ENCODE results near the gene ZDHHC19. TPM values are rescaled to one million over a fixed set of nuclear protein-coding genes. Genes with fewer than 3 reads are reported as not detected.
"Not testable (repeated sequence)": the region's sequence is repeated elsewhere in the genome, so short reads cannot be mapped to it uniquely, and the experiment has no call there.

The ZDHHC19 gene
- polyA plus RNA-seq, 3 donors = 0.34 TPM; not detected in 2

DNA sequence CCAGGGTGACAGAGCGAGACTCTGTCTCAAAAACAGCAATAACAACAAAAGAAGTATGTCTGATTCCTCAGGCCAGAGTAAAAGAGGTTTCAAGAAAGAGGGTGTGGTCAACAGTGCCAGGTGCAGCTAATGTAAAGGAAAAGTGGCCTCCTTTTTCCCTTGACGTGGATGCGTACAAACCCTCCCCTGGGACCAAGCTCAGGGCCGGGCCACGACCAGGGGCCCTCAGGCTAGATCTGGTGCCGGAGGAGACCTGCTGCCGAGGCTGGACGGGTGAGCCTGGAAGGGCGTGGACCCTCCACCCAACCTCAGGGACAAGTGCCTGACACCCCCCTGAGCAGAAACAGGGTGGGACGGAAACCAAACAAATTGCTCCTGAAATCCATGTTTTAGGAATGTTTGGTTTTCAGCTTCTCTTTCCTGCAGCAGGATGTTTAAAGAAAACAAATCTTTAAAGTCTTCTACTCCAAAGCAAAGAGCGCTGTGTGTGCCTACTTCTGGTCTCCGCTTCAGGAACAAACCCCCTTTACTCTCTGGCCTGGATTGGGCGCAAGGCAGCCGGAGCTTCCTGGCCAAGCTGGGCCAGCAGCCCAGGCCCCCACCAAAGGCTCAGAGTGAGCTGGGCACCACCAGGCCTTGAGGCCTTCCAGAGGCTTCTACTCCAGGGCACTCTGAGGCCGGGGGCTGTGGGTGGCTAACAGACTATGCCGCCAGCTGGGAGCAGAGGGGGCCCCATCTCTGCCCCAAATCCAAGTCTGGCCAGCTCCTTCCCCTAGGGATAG, 21.4 kb downstream of the ZDHHC19 start:
- DNase-seq (ENCODE audit: extremely low read depth in 1 of 11, low read depth in 9 of 11, low spot score in 4 of 11) = no peak

DNA sequence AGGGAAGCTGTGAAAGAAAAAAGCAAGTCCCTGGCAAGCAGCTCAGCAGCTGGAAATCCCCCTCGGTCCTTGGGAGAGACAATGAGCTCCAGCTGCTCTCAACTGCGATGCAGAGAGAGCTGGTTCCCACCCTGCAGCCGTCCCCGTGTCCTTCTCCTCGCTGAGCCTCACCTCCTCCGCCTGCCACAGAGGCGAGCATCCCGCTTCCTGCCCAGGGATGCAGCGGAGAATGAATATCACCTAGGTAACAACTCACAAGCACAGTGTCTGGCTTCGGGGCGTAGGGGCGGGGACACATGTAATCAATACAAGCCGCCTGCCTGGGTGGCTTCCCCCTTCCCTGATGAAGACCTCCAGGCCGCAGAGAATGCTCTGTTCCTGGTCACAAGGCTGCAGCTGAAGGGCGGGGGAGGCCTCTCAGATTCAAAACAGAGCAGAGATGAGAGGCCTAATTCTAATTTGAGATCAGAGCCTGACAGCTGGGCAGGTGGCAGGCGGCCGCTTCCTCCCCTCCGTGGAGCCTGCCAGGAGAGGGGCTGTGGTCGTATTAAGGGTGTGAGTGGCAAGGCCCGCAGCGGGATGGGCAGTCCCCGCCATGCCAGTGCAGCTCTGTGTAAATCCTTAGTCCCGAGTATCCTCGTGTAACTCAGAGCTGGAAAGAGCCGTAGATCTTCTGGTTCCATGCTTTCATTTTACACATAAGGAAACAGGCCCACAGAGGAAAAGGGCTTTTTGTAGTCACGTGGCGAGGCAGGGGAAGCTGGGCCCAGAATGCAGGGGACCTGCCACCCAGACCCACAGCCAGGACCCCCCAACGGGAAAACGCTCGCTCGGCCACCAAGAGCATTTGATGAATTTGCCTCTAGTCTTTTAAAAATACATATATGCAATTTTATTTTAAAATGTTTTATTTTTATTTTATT, 24.3 kb downstream of the ZDHHC19 start:
- DNase-seq (ENCODE audit: extremely low read depth in 1 of 11, low read depth in 9 of 11, low spot score in 4 of 11) = peak in 2 of 11 donors; percentile 36

DNA sequence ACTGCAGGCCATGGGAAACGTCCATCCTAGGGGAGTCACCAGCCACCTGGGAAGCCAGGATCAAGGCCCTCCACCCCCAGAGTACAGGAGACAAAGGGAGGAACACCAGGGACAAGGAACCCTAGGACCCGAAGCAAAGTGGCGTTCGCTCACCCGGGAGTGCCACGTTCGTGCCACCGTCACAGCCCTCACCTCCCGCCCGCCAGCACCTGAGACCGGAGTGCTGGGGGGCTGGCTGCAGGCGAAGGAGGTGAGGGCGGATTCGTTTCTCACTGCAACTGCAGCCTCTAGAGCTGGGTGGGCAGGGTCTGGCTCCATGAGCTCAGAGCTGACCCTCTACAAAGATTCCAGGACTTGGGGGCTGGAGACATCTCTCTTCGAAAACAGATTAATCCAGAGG, 26.3 kb downstream of the ZDHHC19 start:
- DNase-seq (ENCODE audit: extremely low read depth in 1 of 11, low read depth in 9 of 11, low spot score in 4 of 11) = no peak

DNA sequence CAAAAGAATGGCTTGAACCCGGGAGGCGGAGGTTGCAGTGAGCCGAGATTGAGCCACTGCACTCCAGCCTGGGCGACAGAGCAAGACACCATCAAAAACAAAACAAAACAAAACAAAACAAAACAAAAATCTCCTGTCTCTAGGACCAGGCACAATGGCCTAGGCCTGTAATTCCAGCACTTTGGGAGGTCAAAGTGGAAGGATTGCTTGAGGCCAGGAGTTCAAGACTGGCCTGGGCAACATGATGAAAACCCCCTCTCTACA, 27.1 kb downstream of the ZDHHC19 start:
- DNase-seq (ENCODE audit: extremely low read depth in 1 of 11, low read depth in 9 of 11, low spot score in 4 of 11) = not testable (repeated sequence)

DNA sequence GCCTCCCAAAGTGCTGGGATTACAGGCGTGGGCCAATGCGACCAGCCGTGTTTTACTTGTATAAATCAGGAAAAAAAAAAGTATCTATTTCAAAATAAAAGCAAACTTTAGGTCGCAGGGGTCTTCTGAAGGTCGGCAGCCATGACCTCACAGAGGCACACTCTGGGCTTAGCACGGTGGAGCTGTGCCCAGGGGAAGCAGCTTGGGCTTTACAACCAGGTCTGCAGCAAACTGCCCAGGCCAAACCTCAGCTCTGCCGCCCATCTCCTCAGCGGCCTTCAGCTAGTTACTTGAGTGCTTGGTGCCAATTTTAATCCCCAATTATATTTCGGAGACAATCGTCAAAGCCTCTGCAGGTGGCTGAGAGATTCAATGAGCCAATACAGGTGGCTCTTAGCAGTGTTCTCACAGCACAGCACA, 30.1 kb downstream of the ZDHHC19 start:
- DNase-seq (ENCODE audit: extremely low read depth in 1 of 11, low read depth in 9 of 11, low spot score in 4 of 11) = no peak

DNA sequence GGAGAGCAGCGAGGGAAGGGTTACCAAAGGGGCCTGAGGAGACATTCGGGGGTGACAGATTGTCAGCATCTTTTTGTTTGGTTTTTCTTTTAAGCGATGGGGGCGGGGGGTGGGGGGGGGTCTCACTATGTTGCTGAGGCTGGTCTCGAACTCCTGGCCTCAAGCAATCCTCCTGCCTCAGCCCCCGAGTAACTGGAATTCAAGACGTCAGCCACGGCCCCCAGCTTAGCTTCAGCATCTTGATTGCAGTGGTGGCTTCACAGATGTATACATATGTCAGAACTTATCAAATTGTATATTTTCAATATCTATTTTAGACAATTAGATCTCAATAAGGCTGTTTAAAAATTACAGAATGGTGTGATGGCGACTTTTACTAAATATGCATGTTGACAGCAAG, 30.9 kb downstream of the ZDHHC19 start:
- DNase-seq (ENCODE audit: extremely low read depth in 1 of 11, low read depth in 9 of 11, low spot score in 4 of 11) = no peak

DNA sequence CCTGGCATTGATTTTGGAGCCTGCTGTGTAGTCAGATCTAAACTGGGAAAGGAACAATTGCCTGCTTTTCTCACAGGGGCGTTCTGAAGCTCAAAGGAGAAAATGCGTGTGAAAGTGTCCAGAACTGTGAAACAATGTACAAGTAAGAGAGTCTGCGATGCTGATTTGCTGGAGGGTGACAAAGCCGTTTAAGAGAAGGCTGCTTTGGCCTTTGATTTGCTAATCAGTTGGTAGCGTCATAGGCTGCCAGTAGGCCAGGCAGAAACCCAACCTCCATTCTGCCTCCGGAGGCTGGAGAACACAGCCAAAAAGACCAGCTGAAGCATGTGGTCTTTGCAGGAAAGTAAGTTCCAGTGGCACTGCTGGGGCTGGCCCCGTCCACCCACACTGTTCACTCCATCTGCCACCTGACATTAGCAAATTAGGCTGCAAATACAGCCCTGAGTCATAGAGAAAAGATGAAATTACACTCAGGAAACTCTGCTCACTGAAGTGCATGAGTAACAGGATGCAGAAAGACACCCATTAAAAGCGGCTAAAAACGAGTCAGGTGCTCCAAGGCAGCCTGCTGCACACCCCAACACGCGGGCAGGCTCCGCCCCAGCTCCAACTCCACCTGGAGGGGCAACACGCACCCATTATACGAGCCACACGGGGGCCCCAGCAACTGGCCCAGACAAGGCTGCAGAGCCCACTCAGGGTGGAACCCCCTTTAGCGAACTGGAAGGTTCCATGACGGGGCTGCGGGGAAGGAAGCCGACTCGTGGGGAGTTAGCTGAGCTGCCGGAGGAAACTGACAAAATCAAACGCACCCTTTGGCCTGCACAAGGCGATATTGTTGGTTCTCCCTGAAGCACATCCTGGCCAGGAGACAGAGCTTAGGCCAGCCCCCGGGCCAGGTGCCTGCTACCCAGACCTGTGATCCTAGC, 31.6 kb downstream of the ZDHHC19 start:
- no peak for DNase-seq (ENCODE audit: extremely low read depth in 1 of 11, low read depth in 9 of 11, low spot score in 4 of 11)

DNA sequence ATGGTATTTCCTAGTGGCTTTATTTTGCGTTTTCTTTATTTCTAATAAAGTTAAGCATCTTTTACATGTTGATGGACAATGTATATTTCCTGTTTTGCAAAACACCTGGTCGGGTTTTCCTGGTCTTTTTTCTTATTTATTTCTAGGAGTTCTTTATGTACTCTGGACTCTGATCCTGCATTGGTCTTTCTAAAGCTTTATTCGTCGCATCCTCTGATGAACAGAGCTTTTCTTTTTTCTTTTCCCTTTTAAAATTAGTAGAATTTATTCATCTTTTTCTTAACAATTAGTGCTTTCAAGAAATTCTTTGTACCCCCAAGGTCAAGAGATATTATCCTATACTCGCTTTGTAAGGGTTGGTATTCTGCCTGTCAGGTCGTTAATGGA, 32.2 kb downstream of the ZDHHC19 start:
- no peak for DNase-seq (ENCODE audit: extremely low read depth in 1 of 11, low read depth in 9 of 11, low spot score in 4 of 11)

DNA sequence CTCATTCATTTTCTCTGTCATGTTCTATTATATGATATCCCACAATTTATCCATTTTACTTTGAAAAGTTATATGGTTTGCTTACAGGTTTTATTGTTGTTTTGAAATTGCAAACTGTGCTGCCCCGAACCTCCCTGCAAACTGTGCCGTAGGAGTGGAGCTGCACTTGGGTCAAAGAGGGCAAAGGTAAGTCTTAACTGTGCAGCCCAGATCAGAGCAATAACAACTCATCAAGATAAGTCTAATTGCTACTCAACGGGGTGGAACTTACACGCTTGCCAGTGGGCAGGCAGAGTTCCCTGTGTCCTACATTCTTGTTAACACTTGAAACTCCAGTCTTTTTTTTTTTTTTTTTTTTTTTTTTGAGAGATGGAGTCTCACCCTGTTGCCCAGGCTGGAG, 33.2 kb downstream of the ZDHHC19 start:
- no peak for DNase-seq (ENCODE audit: extremely low read depth in 1 of 11, low read depth in 9 of 11, low spot score in 4 of 11)

DNA sequence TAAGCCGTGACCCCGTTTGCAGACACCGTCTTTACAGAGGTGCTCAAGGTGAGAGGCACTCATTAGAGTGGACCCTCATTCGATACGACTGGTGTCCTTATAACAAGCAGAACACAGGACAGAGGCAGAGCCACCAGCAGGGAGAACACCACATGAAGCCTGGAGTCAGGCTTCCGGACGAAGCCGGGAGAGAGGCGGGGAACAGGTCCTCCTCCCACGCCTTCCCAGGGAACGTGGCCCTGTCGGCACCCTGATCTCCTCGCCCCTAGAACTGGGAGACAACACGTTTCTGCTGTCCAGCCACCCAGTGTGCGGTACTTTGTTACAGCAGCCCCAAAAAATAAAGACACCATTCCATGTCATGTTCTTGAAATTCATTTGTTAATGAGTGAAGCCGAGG, 33.6 kb downstream of the ZDHHC19 start:
- DNase-seq (ENCODE audit: extremely low read depth in 1 of 11, low read depth in 9 of 11, low spot score in 4 of 11) = no peak

DNA sequence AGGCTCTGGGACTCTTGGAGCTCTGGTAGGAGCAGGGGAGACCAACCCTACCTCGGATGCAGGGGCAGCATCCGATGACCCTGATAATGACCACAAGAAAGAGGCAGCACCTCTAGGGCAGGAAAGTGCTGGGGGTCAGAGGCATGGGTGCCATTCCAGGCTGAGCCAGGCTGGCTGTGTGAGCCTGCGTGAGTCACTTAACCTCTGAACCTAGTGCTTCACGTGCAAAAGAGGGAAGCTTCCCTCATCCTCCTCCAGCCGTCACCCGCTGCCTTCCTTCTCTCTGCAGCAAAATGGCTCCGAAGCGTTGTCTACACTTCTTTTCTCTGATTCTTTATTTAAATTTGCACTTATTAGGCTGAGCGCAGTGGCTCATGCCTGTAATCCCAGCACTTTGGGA, 35.5 kb downstream of the ZDHHC19 start:
- DNase-seq (ENCODE audit: extremely low read depth in 1 of 11, low read depth in 9 of 11, low spot score in 4 of 11) = no peak

DNA sequence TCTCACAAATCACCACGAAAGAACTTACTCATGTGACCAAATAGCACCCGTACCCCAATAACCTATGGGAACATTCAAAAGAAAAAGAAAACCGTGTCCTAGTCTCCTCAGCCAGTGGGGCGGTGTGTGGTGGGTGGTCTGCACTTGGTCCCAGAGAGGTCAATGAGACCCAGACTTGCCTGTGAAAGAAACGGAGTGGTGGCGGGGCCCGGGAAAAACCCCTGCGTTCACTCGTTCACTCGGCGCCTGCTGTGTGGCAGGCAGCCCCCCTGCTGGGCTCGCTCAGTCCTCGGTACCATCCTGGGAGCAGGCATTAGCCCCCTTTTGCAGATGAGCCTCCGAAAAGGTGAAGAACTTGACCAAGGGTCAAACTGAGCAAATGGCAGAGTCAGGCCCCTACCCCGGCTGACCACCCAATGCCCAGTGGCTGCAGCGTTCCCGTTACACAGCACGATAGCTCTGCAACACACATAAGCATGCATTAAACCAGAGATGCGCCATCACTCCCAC, 36.0 kb downstream of the ZDHHC19 start:
- DNase-seq (ENCODE audit: extremely low read depth in 1 of 11, low read depth in 9 of 11, low spot score in 4 of 11) = no peak

DNA sequence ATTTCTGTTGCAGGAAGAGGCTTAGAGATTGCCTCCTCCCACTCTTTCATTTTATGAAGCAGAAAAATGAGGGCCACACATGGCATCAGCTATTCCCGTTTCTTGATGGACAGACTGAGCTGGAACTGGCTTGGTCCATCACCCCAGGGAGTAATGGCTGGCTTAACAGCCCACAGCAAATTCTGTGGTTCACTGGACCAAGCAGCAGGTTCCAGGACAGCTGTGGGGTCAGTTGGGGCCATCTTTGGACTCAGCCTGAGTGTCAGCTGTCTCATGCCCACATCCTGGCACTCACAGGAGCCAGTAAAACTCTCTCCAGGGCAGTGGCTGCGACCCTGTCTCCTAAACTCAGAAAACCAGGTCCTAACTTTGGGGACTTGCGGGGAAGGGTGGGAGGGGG, 36.5 kb downstream of the ZDHHC19 start:
- DNase-seq (ENCODE audit: extremely low read depth in 1 of 11, low read depth in 9 of 11, low spot score in 4 of 11) = no peak

DNA sequence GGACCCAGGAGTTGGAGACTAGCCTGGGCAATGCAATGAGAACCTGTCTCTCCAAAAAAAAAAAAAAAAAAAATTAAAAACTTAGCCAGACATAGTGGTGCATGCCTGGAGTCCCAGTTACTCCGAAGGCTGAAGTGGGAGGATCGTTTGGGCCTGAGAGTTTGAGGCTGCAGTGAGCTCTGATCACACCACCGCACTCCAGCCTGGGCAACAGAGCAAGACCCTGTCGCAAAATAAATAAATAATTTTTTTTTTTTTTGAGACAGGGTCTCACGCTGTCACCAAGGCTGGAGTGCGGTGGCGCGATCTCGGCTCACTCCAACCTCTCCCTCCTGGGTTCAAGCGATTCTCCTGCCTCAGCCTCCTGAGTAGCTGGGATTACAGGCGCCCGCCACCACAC, 40.9 kb downstream of the ZDHHC19 start:
- not testable (repeated sequence) for DNase-seq (ENCODE audit: extremely low read depth in 1 of 11, low read depth in 9 of 11, low spot score in 4 of 11)

DNA sequence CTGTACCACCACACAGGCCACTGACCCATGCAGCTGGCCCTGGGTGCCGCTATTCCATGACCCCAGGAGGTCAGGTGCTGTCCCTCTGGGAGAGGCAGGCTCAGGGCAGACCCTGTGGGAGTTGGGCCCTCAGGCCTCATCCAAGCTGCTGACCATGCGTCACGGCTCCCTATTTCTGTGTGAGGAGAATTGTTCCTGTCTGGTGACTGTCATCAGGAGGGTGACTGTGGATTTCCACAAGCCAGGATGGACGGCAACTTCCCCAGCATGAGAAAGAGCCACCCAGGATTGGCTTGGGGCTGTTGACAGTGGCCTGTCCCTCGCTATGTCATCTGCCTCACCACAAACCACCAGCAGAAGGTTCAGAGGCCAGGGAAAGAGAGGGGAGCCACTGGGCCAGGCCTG, 41.4 kb downstream of the ZDHHC19 start:
- DNase-seq (ENCODE audit: extremely low read depth in 1 of 11, low read depth in 9 of 11, low spot score in 4 of 11) = no peak

DNA sequence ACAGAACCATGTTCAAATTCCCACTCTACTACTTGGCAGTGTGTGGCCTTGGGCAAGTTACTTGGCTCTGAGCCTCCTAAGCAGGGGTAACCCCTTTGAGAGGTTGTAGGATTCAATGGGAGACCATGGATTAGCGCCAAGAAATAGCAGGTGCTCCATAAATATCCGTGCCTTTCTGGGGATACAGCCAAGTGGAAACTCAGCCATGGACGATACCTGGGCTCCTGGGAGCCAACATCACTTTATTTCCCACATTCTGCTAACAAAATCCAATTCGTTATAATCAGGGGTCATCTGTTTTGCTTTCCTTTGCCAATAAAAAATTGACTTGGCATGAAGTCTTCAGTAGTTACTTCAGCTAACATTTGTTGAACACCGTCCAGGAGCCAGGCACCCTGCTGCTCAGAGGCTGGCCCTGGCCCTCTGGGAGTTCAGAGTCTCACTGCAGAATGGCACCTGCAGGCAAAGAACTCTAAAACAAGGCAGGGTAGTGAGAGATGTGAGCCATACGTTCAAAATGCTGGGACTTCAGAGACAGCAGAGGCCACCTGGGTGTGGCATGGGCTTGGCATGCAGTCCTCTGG, 42.3 kb downstream of the ZDHHC19 start:
- no peak for DNase-seq (ENCODE audit: extremely low read depth in 1 of 11, low read depth in 9 of 11, low spot score in 4 of 11)

DNA sequence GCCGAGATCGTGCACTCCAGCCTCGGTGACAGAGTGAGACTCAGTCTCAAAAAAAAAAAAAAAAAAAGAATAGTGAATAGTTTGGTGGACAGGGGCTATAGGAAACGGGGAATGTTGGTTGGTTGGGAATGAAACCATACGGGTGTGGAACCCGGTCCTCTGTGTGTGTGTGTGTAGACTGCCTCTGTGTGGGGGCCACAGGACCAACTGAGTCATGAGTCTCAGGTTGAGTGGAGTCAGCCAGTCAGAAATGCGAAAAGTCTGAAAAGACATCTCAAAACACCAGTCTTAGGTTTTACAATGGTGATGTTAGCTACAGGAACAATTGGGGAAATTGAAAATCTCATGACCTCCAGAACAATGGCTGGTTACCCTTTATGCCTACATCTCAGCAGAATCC, 44.5 kb downstream of the ZDHHC19 start:
- DNase-seq (ENCODE audit: extremely low read depth in 1 of 11, low read depth in 9 of 11, low spot score in 4 of 11) = no peak

DNA sequence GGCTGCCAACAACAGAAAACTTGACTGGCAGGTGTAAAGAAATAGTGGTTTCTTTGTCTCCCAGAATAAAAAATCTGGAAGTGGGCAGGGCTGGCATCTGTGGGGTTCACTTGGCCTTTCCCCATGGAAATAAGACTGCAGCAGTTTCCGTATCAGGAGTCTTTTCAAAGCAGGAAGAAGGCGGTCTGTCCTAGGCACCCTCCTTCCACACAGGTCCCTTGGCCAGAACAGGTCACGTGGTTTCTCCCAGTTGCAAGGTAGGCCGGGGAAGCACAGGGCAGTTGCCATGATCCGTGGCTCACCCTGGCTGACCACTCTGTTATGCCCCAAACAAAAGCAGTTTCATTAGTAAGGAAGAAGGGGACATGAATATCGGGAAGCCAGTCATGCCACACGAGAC, 45.4 kb downstream of the ZDHHC19 start:
- DNase-seq (ENCODE audit: extremely low read depth in 1 of 11, low read depth in 9 of 11, low spot score in 4 of 11) = no peak

DNA sequence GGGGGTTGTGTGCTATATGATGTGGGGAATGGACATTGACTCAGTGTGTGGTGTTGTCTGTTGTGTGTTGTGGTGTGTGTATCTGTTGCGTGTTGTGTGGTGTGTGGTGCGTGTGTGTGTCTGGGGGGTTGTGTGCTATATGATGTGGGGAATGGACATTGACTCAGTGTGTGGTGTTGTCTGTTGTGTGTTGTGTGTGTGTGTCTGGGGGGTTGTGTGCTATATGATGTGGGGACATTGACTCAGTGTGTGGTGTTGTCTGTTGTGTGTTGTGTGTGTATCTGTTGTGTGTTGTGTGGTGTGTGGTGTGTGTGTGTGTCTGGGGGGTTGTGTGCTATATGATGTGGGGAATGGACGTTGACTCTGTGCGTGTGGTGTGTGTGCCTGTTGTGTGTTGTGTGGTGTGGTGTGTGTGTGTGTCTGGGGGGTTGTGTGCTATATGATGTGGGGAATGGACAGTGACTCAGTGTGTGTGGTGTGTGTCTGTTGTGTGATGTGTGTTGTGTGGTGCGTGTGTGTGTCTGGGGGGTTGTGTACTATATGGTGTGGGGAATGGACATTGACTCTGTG, 46.1 kb downstream of the ZDHHC19 start:
- not testable (repeated sequence) for DNase-seq (ENCODE audit: extremely low read depth in 1 of 11, low read depth in 9 of 11, low spot score in 4 of 11)

Measured in renal cortex interstitium (tissue), 11 donors.